Testis (tissue), 3 donors: ENCODE data around the gene MMP24. TPM values are rescaled to one million over a fixed set of nuclear protein-coding genes. Genes with fewer than 3 reads are reported as not detected.

Experiments
- DNase-seq: peaks from one replicate; pipeline ENCODE4 v3.0.0-alpha.2; 2019
- H3K27ac ChIP-seq, 2 donors: fragments of 200-600 bp; sonication (generic); one replicate each; pipeline ENCODE4 v1.5.1; 2019
- H3K27me3 ChIP-seq: fragments of 200-600 bp; sonication (generic); one replicate; pipeline ENCODE4 v1.5.1; 2019
- H3K36me3 ChIP-seq: fragments of 200-600 bp; sonication (generic); one replicate; pipeline ENCODE4 v1.5.1; 2017; ENCODE audit warnings: low read depth; ENCODE audit errors: missing control alignments
- H3K4me1 ChIP-seq: fragments of 200-600 bp; sonication (generic); one replicate; pipeline ENCODE4 v1.5.1; 2019
- H3K4me3 ChIP-seq, 2 donors: fragments of 200-600 bp; sonication (generic); one replicate each; pipeline ENCODE4 v1.5.1; 2017 to 2019
- H3K9me3 ChIP-seq: fragments of 200-600 bp; sonication (generic); one replicate; pipeline ENCODE4 v1.5.1; 2017
- POLR2A ChIP-seq: fragments of 450-650 bp; IDR thresholded peaks from one replicate; pipeline ENCODE4 v1.6.1; 2017; ENCODE audit warnings: antibody characterized with exemption, mild to moderate bottlenecking, moderate library complexity
- WGBS, 2 donors: methylation state at CpG; one replicate each; pipeline ENCODE4 v1.1.5; 2018; 5-methylcytosine and 5-hydroxymethylcytosine counted together
- intact Hi-C: fragments of 100-400 bp; cut with DNase I; formaldehyde crosslinking; loops from one replicate; pipeline ENCODE4 v1.15.1; 2023; ENCODE audit warnings: low total_unique reads
- polyA plus RNA-seq: library from polyadenylated mRNA; stranded (reverse); fragments of 350-450 nt; fragmentation: Illumina TruSeq; extraction: RNeasy Lipid Tissue Mini Kit (QIAGEN cat#74804); gene quantifications from one replicate; pipeline ENCODE4 v1.2.3, GENCODE V29; 2014; ENCODE audit warnings: low read depth, low replicate concordance; ENCODE audit not compliant: insufficient read depth
- total RNA-seq, 2 donors: library from RNA; depleted of rRNA; stranded (reverse); fragments of >200 nt; gene quantifications; one replicate each; pipeline ENCODE4 v1.2.3, GENCODE V29; 2016
- TF ChIP-seq, protein P1 (sequence below), 3 experiments: fragments of 450-650 bp in 2 of 3; fragments of 200-600 bp in 1 of 3; sonication (generic) in 1 of 3; IDR thresholded peaks; one replicate each; pipeline ENCODE4 v1.5.1; 2016 to 2019; ENCODE audit warnings: antibody characterized with exemption in 3 of 3, mild to moderate bottlenecking in 2 of 3, moderate library complexity in 1 of 3

The MMP24 gene
- total and polyA plus RNA-seq, 3 donors from 2014 or later = 1.1 to 2.2 (median 1.1) TPM

DNA sequence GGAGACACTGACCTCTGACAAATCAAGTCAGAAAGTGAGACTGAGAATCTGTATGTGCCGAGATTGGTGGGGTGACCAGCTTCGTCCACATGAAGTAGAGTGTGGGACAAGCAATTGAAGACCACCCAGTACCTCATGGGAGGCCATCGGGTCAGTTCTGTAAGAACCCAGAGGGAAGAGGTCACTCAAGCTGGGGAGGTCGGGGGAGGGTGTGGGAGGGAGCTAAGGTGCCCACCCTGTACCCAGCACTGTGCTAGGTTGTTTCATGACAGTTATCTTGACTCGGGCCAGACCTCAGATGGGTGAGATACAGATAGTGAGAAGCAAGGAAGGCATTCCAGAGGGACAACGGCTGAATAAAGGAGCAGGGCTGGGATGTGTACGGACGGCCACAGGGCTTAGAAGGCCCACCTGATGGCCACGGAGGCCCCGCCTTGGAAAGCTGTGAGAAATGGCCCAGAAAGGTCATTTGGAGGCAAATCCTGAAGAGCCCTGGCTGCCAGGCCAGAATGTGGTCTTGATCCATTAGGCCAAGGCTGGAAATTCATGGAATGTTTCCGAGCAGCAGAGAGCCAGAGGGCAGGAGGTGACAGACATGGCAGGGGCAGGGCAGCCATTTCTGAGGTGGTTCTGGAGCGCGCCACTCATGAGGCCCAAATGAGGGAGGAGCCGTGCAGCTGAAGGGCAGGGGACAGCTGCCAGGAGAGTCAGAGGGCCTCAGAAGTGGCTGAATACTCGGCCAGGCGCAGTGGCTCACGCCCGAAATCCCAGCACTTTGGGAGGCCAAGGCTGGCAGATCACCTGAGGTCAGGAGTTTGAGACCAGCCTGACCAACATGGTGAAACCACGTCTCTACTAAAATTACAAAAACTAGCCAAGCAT lies 43.8 kb downstream of the MMP24 start:
- Histone ChIP-seq H3K27me3 (no peaks in the 10 kb centered on the region), H3K9me3 (no peaks in the 10 kb centered on the region), H3K4me3 (no peak overlapping the region), H3K36me3 (no peaks in the 10 kb centered on the region), H3K4me1 (no peaks in the 10 kb centered on the region), H3K27ac (no peak overlapping the region)
- 89 to 90% methylated on average over 19 of the region's 19 CpGs for WGBS, 2 donors
- intact Hi-C loops = no loop called here
- no peak for DNase-seq
- TF ChIP-seq POLR2A = no peak
- TF ChIP-seq, protein P1, sequence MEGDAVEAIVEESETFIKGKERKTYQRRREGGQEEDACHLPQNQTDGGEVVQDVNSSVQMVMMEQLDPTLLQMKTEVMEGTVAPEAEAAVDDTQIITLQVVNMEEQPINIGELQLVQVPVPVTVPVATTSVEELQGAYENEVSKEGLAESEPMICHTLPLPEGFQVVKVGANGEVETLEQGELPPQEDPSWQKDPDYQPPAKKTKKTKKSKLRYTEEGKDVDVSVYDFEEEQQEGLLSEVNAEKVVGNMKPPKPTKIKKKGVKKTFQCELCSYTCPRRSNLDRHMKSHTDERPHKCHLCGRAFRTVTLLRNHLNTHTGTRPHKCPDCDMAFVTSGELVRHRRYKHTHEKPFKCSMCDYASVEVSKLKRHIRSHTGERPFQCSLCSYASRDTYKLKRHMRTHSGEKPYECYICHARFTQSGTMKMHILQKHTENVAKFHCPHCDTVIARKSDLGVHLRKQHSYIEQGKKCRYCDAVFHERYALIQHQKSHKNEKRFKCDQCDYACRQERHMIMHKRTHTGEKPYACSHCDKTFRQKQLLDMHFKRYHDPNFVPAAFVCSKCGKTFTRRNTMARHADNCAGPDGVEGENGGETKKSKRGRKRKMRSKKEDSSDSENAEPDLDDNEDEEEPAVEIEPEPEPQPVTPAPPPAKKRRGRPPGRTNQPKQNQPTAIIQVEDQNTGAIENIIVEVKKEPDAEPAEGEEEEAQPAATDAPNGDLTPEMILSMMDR (IDR thresholded peaks at IDR 0.05) = no peak

DNA sequence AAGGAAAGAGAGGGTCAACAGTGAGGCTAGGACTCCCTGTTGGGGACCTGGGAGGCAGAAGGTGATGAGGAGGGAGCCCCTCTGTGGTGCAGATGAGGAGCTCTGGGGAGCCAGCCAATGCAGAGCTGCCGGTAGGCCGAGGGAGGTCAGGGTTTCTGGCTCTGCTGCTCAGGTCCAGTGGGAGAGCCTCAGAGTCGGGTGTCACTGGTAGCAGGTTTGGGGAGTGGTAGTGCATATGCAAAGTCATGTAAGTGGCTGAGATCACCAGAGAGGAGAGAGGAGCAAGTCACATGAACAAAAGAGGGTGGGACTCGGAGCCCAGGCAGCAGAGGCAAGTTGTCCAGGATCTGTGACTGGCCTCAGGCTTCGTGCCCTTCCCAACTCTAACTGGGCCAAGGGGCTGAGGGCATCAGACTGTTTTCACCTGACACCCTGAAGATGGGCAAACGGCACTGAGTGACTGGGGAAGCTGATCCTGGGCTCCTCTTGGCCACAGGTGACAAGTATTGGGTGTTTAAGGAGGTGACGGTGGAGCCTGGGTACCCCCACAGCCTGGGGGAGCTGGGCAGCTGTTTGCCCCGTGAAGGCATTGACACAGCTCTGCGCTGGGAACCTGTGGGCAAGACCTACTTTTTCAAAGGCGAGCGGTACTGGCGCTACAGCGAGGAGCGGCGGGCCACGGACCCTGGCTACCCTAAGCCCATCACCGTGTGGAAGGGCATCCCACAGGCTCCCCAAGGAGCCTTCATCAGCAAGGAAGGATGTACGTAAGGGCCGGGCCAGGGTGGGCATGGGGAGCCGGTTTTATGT lies 44.8 kb downstream of the MMP24 start:
- Histone ChIP-seq H3K9me3 (no peaks in the 10 kb centered on the region), H3K27me3 (no peaks in the 10 kb centered on the region), H3K27ac (no peak overlapping the region), H3K36me3 (no peaks in the 10 kb centered on the region), H3K4me1 (no peaks in the 10 kb centered on the region), H3K4me3 (no peak overlapping the region)
- intact Hi-C loops = no loop called here
- no peak for DNase-seq
- TF ChIP-seq, protein P1 (IDR thresholded peaks at IDR 0.05) = no peak
- no peak for TF ChIP-seq POLR2A
- 87 to 88% methylated on average over 6 to 20 of the region's 20 CpGs for WGBS, 2 donors

DNA sequence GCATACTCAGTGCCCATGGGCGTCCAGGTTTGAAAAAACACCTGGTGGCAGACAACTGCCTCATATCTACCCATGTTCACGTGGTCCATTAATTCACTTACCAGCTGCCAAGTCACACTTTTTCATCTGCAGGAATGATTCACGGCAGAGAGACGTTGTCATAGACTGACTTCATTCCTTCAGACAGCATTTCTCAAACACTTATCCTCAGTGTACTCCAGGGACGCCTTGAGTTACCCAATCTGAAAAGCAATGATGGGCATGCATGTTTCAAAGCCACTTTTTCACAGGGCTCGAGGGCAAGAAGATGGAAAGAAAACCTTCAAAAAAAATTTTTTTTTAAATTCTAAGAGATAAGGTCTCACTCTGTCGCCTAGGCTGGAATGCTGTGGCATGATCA lies 45.4 kb downstream of the MMP24 start:
- H3K27ac ChIP-seq = no peak overlapping the region
- no peak for TF ChIP-seq POLR2A
- TF ChIP-seq, protein P1 (IDR thresholded peaks at IDR 0.05) = no peak
- 82% methylated on average over 7 of the region's 7 CpGs for WGBS, 2 donors
- no peaks in the 10 kb centered on the region for H3K27me3 ChIP-seq
- intact Hi-C loops = no loop called here
- H3K4me3 ChIP-seq = no peak overlapping the region
- H3K9me3 ChIP-seq = no peaks in the 10 kb centered on the region
- H3K36me3 ChIP-seq = no peaks in the 10 kb centered on the region
- DNase-seq = no peak
- peaks cover 4% of the 10 kb centered on the region for H3K4me1 ChIP-seq

DNA sequence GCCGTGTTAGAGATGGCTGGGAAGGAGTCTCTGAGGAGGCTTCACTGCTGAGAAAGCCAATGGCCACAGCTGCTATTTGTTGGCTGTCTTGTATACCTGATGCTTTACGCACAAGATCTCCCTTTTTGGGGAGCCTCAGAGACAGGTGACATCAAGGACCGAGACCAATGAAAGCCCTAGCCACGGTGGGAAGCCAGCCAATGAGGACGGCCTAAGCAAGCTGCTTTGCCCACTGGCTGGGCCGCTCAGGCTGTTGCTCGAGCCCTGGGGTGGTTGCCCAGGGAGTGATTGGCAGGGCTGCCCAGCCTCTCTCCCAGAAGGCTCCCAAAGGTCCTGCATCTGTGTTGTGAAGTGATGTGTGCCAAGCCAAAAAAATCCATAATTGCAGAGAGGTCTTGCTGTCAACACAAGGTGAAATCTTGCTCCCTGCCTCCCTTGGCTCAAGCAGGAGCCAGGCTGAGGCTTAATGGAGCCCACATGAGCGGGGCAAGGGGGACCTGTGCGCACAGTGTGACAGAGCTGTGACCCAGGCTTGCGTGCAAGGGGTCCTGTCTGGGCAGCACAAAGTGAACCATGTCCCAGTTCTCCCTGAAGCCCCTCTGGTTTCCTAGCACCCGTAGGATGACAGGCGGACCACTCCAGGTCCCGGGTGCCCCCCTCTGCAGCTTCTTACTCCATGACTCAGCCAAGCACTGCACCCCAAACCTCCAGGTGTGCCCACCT lies 47.1 kb downstream of the MMP24 start:
- no peak overlapping the region for H3K4me3 ChIP-seq
- H3K36me3 ChIP-seq = no peaks in the 10 kb centered on the region
- DNase-seq = no peak
- intact Hi-C loops = no loop called here
- H3K9me3 ChIP-seq = no peaks in the 10 kb centered on the region
- 82 to 83% methylated on average over 8 to 13 of the region's 13 CpGs for WGBS, 2 donors
- H3K4me1 ChIP-seq = peaks cover 12% of the 10 kb centered on the region
- no peaks in the 10 kb centered on the region for H3K27me3 ChIP-seq
- TF ChIP-seq, protein P1 (IDR thresholded peaks at IDR 0.05) = no peak
- no peak for TF ChIP-seq POLR2A
- no peak overlapping the region for H3K27ac ChIP-seq
